Endodermal cell (in vitro differentiated cells): Measurements from ENCODE around the gene USF1. TPM values are rescaled to one million over a fixed set of nuclear protein-coding genes. Genes with fewer than 3 reads are reported as not detected.
A peak's percentile ranks its signal among the peaks of the same experiment; 100 is the strongest.

ENCODE experiments used
- DNase-seq: peaks from one replicate; pipeline ENCODE4 v3.0.0-alpha.2; 2017
- H3K27ac ChIP-seq: 2 replicates; pipeline ENCODE4 v1.5.1; 2013; ENCODE audit warnings: mild to moderate bottlenecking, low read depth, low read length, moderate library complexity
- H3K27me3 ChIP-seq: 2 replicates; pipeline ENCODE4 v1.6.1; 2013; ENCODE audit warnings: mild to moderate bottlenecking, low read length, moderate library complexity; ENCODE audit not compliant: insufficient read depth, control insufficient read depth, poor library complexity, severe bottlenecking
- H3K36me3 ChIP-seq: 2 replicates; pipeline ENCODE4 v1.7.0; 2013; ENCODE audit warnings: mild to moderate bottlenecking, low read length, moderate library complexity; ENCODE audit not compliant: control insufficient read depth, insufficient read depth
- H3K4me1 ChIP-seq: one replicate; pipeline ENCODE4 v1.7.0; 2013; ENCODE audit warnings: low read length; ENCODE audit not compliant: control insufficient read depth, insufficient read depth
- H3K4me3 ChIP-seq: 2 replicates; pipeline ENCODE4 v1.5.1; 2013; ENCODE audit warnings: mild to moderate bottlenecking, low read length, moderate library complexity
- H3K9ac ChIP-seq: 2 replicates; pipeline ENCODE4 v1.6.1; 2013; ENCODE audit warnings: mild to moderate bottlenecking, low read length, moderate library complexity; ENCODE audit not compliant: poor library complexity, severe bottlenecking; ENCODE audit errors: extremely low read depth
- H3K9me3 ChIP-seq: 2 replicates; pipeline ENCODE4 v1.6.1; 2013; ENCODE audit warnings: mild to moderate bottlenecking, low read length, moderate library complexity; ENCODE audit not compliant: control insufficient read depth
- H3K27ac Mint-ChIP-seq: 2 replicates; pipeline ENCODE4 v1.8.0; 2020; ENCODE audit warnings: mixed read lengths
- H3K27me3 Mint-ChIP-seq: 2 replicates; pipeline ENCODE4 v1.8.0; 2021; ENCODE audit warnings: mild to moderate bottlenecking, mixed read lengths; ENCODE audit not compliant: insufficient read depth
- H3K36me3 Mint-ChIP-seq: 2 replicates; pipeline ENCODE4 v1.8.0; 2020; ENCODE audit warnings: low read depth, mixed read lengths
- H3K4me1 Mint-ChIP-seq: 2 replicates; pipeline ENCODE4 v1.8.0; 2020; ENCODE audit warnings: mixed read lengths
- H3K4me3 Mint-ChIP-seq: 2 replicates; pipeline ENCODE4 v1.8.0; 2020; ENCODE audit warnings: mild to moderate bottlenecking, moderate library complexity, mixed read lengths
- H3K9me3 Mint-ChIP-seq: 2 replicates; pipeline ENCODE4 v1.8.0; 2020; ENCODE audit warnings: mild to moderate bottlenecking, mixed read lengths
- WGBS, 2 experiments: methylation state at CpG; one replicate each; pipeline versions ENCODE4 v1.1.5 to v1.1.7; 2013; ENCODE audit warnings: missing lambda C conversion rate in 2 of 2, mixed read lengths in 1 of 2; ENCODE audit not compliant: insufficient coverage in 1 of 2, insufficient read length in 1 of 2; 5-methylcytosine and 5-hydroxymethylcytosine counted together
- total RNA-seq, 2 donors: library from RNA; stranded (reverse); fragmentation: NEBNext Ultra II Directional in 1 of 2; extraction: Animal tissue kit (Norgen Biotek cat#: 25700) in 1 of 2; gene quantifications; 2 replicates in 1 of 2; 3 replicates in 1 of 2; pipeline ENCODE4 v1.2.1, GENCODE V29; 2021
- TF ChIP-seq, protein P1 (sequence below): fragments of 200-600 bp; sonication (generic); conservative IDR thresholded peaks from 2 replicates; pipeline ENCODE4 v1.5.0; 2021; ENCODE audit warnings: antibody characterized with exemption, mild to moderate bottlenecking

Gene USF1
- total RNA-seq, 2 donors from 2014 or later = 55.5 to 57.3 TPM

DNA sequence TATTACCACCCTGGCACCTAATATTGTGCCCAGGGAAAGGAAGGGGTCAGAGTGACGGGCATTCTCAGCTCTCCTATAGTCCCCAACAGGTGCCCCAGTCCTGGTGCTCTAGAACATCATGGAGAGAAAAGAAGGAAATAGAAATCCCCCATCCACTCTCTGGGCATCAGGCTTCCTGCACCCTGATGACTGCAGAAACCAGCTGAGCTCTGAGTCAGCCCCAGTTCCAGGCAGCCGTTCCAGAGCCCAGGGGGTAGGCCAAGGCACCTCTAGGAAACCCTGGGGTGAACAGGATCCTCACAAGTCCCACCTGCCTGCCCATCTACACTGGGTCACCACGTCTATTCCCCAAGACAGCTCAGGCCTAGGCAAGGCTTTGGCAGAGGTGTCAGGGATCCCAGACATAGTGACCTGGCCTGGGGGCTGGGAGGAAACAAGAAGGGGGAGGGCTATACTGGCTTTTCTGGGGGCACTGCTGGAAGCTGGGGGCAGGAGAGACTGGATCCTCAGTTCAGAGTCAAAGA is 42.9 kb upstream of the USF1 start:
- H3K4me1 Mint-ChIP-seq = peaks cover 22% of the 10 kb centered on the region
- no peak overlapping the region for H3K27ac Mint-ChIP-seq
- no peaks in the 10 kb centered on the region for H3K9me3 ChIP-seq
- peaks cover 5% of the 10 kb centered on the region for H3K27me3 Mint-ChIP-seq
- WGBS, 2 experiments = 80 to 87% methylated on average over 1 to 3 of the region's 3 CpGs
- H3K9me3 Mint-ChIP-seq = no peaks in the 10 kb centered on the region
- H3K4me3 Mint-ChIP-seq = no peak overlapping the region
- peaks cover 6% of the 10 kb centered on the region for H3K4me1 ChIP-seq
- H3K27ac ChIP-seq = no peak overlapping the region
- TF ChIP-seq, protein P1, sequence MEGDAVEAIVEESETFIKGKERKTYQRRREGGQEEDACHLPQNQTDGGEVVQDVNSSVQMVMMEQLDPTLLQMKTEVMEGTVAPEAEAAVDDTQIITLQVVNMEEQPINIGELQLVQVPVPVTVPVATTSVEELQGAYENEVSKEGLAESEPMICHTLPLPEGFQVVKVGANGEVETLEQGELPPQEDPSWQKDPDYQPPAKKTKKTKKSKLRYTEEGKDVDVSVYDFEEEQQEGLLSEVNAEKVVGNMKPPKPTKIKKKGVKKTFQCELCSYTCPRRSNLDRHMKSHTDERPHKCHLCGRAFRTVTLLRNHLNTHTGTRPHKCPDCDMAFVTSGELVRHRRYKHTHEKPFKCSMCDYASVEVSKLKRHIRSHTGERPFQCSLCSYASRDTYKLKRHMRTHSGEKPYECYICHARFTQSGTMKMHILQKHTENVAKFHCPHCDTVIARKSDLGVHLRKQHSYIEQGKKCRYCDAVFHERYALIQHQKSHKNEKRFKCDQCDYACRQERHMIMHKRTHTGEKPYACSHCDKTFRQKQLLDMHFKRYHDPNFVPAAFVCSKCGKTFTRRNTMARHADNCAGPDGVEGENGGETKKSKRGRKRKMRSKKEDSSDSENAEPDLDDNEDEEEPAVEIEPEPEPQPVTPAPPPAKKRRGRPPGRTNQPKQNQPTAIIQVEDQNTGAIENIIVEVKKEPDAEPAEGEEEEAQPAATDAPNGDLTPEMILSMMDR = no peak
- H3K36me3 Mint-ChIP-seq = no peaks in the 10 kb centered on the region
- H3K9ac ChIP-seq = no peak overlapping the region
- no peaks in the 10 kb centered on the region for H3K27me3 ChIP-seq
- H3K36me3 ChIP-seq = no peaks in the 10 kb centered on the region
- peak; percentile 35 for DNase-seq
- no peak overlapping the region for H3K4me3 ChIP-seq

DNA sequence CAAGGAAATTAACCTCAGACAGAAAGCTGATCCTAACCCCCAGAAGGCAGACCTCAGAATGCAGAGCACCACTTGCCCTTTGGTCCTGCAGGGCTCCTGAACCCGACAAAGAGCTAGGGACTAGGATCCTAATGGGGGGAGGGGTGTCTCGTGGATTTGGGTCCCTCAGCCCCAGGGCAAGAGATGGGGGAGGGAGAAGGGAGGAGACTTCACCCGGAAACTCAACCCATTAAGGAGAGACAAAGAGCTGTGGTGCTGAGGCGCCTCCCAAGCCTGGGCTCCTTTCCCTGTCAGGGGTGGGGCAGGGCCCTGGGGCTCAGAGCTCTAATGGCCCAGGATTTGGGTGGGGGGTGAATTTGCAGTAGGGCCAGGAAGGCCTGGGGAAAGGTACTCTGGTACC is 40.7 kb upstream of the USF1 start:
- Histone ChIP-seq H3K4me3 (no peak overlapping the region), H3K9ac (no peak overlapping the region), H3K9me3 (no peaks in the 10 kb centered on the region), H3K27ac (no peak overlapping the region), H3K27me3 (no peaks in the 10 kb centered on the region), H3K4me1 (peaks cover 6% of the 10 kb centered on the region), H3K36me3 (no peaks in the 10 kb centered on the region)
- Mint-ChIP-seq H3K27me3 (peaks cover 2% of the 10 kb centered on the region), H3K27ac (peak overlapping the region; percentile 21), H3K9me3 (no peaks in the 10 kb centered on the region), H3K36me3 (no peaks in the 10 kb centered on the region), H3K4me1 (peaks cover 30% of the 10 kb centered on the region), H3K4me3 (no peak overlapping the region)
- no peak for DNase-seq
- WGBS, 2 experiments = 79% methylated on average over 4 of the region's 4 CpGs; no CpG with 5 or more reads in 1 of the 2 experiments
- TF ChIP-seq, protein P1 = no peak

DNA sequence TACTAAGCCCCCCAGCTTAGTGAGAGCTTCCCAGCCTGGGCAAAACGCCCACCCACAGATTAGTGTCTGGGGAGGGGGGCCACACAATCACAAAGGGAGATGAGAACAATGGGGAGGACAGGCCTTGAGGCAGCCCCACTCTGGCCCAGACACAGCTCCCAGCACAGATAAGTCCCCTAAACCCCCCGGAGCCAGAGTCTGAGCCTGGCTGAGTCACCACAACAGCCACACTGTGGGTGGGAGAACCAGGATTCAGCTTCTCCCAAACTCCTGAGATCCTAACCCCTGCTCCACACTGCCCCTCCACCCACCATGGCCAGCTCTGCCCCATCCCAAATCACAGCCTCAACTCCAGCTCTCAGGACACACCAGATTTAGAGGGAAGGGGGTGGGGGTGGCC is 39.4 kb upstream of the USF1 start:
- no peaks in the 10 kb centered on the region for H3K9me3 Mint-ChIP-seq
- Histone ChIP-seq H3K36me3 (no peaks in the 10 kb centered on the region), H3K4me3 (no peak overlapping the region), H3K4me1 (peaks cover 6% of the 10 kb centered on the region), H3K27ac (no peak overlapping the region), H3K27me3 (no peaks in the 10 kb centered on the region), H3K9me3 (no peaks in the 10 kb centered on the region), H3K9ac (no peak overlapping the region)
- no peaks in the 10 kb centered on the region for H3K36me3 Mint-ChIP-seq
- H3K4me3 Mint-ChIP-seq = no peak overlapping the region
- peaks cover 30% of the 10 kb centered on the region for H3K4me1 Mint-ChIP-seq
- H3K27me3 Mint-ChIP-seq = peaks cover 2% of the 10 kb centered on the region
- no peak for DNase-seq
- WGBS, 2 experiments = 63% methylated on average over 2 of the region's 2 CpGs; no CpG with 5 or more reads in 1 of the 2 experiments
- TF ChIP-seq, protein P1 = no peak
- H3K27ac Mint-ChIP-seq = peak overlapping the region; percentile 80
